ENCODE measurements around the gene INTS7.

INTS7 gene

GRCh38 chr1:212055333-212055732, 20.0 kb upstream of the INTS7 start:
- H3K4me3 ChIP-seq (ENCODE audit: low read depth, low read length): no peak overlapping the region
- no peak for DNase-seq (ENCODE audit: low read depth)
- TF ChIP-seq, protein P1, sequence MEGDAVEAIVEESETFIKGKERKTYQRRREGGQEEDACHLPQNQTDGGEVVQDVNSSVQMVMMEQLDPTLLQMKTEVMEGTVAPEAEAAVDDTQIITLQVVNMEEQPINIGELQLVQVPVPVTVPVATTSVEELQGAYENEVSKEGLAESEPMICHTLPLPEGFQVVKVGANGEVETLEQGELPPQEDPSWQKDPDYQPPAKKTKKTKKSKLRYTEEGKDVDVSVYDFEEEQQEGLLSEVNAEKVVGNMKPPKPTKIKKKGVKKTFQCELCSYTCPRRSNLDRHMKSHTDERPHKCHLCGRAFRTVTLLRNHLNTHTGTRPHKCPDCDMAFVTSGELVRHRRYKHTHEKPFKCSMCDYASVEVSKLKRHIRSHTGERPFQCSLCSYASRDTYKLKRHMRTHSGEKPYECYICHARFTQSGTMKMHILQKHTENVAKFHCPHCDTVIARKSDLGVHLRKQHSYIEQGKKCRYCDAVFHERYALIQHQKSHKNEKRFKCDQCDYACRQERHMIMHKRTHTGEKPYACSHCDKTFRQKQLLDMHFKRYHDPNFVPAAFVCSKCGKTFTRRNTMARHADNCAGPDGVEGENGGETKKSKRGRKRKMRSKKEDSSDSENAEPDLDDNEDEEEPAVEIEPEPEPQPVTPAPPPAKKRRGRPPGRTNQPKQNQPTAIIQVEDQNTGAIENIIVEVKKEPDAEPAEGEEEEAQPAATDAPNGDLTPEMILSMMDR (IDR thresholded peaks at IDR 0.05; ENCODE audit: control insufficient read depth, extremely low read depth, insufficient read depth): no peak

DNA sequence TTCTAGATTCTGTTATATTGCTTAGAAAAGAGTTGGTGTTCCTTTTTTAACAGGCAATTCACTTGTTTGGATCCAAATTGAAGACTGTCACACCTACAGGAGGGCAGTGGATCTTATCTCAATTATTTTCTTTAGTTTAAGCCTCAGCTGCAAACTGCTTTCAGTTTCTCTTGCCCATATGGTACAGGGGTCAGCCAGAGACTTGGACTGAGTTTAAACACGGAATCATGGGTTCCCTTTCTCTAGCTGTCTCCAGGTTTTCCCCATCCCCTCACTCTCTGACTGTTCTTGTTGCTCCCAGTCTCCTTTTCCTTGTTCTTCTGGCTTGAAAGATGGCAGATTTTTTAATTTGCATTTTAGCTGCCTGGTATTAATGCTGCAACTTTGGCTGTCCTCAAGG, 18.6 kb upstream of the INTS7 start:
- no peak for DNase-seq (ENCODE audit: low read depth)
- TF ChIP-seq, protein P1 (IDR thresholded peaks at IDR 0.05; ENCODE audit: control insufficient read depth, extremely low read depth, insufficient read depth): no peak
- no peak overlapping the region for H3K4me3 ChIP-seq (ENCODE audit: low read depth, low read length)

DNA sequence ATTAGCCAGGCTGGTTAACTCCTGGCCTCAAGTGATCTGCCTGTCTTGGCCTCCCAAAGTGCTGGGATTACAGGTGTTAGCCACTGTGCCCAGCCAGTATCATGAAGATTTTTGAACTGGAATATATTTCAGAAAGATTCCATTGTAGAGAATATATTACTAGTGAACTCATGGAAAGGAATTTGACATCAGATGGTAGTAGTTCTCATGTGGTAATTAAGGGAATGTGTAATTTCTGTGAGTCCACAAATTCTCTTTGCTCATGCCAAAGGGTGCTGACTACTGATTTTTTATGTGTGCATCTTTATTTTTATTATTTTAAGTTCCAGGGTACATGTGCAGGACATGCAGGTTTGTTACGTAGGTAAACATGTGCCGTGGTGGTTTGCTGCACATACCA, 10.6 kb upstream of the INTS7 start:
- no peak overlapping the region for H3K4me3 ChIP-seq (ENCODE audit: low read depth, low read length)
- TF ChIP-seq, protein P1 (IDR thresholded peaks at IDR 0.05; ENCODE audit: control insufficient read depth, extremely low read depth, insufficient read depth): no peak
- no peak for DNase-seq (ENCODE audit: low read depth)

GRCh38 chr1:212044851-212045250, 9.5 kb upstream of the INTS7 start:
- DNase-seq (ENCODE audit: low read depth): no peak
- no peak overlapping the region for H3K4me3 ChIP-seq (ENCODE audit: low read depth, low read length)
- TF ChIP-seq, protein P1 (IDR thresholded peaks at IDR 0.05; ENCODE audit: control insufficient read depth, extremely low read depth, insufficient read depth): no peak

GRCh38 chr1:212042436-212042835, 7.1 kb upstream of the INTS7 start:
- DNase-seq (ENCODE audit: low read depth): no peak
- TF ChIP-seq, protein P1 (IDR thresholded peaks at IDR 0.05; ENCODE audit: control insufficient read depth, extremely low read depth, insufficient read depth): no peak
- H3K4me3 ChIP-seq (ENCODE audit: low read depth, low read length): no peak overlapping the region

GRCh38 chr1:212040629-212041412, 5.5 kb upstream of the INTS7 start:
- no peak overlapping the region for H3K4me3 ChIP-seq (ENCODE audit: low read depth, low read length)
- TF ChIP-seq, protein P1 (IDR thresholded peaks at IDR 0.05; ENCODE audit: control insufficient read depth, extremely low read depth, insufficient read depth): no peak
- no peak for DNase-seq (ENCODE audit: low read depth)

DNA sequence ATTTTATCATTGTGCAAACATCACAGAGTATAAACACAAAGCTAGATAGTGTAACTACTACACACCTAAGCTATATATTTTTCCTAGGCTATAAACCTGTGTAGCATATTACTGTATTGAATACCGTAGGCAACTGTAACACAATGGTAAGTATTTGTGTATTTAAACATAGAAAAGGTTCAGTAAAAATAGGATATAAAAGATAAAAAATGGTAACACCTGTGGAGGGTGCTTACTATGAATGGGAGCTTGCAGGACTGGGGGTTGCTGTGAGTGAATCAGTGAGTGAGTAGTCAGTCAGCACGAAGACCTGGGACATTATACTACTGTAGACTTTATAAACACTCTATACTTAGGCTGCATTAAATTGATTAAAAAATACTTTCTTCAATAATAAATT, 4.3 kb upstream of the INTS7 start:
- no peak for DNase-seq (ENCODE audit: low read depth)
- TF ChIP-seq, protein P1 (IDR thresholded peaks at IDR 0.05; ENCODE audit: control insufficient read depth, extremely low read depth, insufficient read depth): no peak
- no peak overlapping the region for H3K4me3 ChIP-seq (ENCODE audit: low read depth, low read length)
